Measurements from ENCODE around the gene NRG4.
"Not testable (repeated sequence)": the region's sequence is repeated elsewhere in the genome, so short reads cannot be mapped to it uniquely, and the experiment has no call there.

The NRG4 gene, protein sequence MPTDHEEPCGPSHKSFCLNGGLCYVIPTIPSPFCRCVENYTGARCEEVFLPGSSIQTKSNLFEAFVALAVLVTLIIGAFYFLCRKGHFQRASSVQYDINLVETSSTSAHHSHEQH

DNA sequence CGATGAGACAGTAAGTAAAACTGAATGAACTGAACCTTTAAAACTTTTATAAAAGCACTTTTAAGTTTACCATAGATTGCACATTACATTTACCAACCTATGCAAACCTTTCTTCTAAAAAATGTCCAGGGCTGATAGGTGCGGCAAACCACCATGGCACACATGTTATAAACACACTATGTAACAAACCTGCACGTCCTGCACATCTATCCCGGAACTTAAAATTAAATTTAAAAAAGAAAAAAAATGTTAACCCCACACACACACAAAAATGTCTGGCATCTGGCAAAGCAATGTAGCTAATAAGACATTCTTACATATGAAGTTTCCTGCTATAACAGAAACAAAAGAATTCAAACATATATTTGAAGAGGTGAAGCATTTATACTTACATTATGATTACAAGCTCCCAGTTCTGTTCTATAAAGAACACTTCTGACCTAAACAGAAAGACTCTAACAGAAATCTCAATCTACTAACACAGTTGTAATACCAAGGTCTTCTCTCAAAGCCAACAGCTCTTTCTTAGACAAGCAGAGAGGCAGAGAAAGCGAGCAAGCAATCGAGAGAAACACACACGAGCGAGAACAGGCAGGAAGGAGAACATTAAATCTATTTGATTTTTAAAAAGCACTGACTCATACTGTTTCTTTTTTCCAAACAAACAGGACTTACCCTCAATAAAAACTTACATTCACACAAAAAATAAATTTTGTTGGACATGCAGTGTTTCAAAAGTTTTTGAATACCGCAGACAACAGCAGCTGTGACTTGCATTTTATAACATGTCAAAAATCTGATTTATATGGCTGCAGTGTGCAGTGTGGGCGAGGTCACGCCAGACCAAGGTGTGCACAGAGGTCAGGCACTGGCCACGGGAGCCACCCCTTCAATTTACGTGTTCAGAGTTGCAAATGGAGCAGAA is at the start of gene NRG4:
Gene NRG4 (minus strand): TSS at position 798 of the 925 bp plus-strand sequence. CDS start 1,194 bp downstream, outside the sequence.
- peak; percentile 4 to 12 for DNase-seq

DNA sequence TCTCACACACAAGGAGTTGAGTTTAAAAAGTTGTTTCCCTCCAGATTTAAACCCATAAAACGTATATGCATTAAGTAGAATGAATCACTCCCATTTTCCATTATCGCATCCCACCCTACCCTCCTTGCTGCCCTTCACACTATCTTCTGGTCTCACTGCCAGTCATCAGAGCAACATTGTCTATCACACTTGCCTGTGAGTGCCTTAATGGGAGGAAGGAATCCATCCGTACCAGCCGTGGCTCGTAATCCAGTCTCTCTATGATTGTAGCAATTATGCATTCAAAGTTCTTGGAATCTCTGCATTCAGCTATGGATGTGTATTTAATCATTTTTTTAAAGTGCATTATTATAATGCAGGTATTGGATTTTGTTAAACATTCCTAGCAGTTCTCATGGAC is 49.5 kb upstream of the NRG4 start:
- no peak for DNase-seq

DNA sequence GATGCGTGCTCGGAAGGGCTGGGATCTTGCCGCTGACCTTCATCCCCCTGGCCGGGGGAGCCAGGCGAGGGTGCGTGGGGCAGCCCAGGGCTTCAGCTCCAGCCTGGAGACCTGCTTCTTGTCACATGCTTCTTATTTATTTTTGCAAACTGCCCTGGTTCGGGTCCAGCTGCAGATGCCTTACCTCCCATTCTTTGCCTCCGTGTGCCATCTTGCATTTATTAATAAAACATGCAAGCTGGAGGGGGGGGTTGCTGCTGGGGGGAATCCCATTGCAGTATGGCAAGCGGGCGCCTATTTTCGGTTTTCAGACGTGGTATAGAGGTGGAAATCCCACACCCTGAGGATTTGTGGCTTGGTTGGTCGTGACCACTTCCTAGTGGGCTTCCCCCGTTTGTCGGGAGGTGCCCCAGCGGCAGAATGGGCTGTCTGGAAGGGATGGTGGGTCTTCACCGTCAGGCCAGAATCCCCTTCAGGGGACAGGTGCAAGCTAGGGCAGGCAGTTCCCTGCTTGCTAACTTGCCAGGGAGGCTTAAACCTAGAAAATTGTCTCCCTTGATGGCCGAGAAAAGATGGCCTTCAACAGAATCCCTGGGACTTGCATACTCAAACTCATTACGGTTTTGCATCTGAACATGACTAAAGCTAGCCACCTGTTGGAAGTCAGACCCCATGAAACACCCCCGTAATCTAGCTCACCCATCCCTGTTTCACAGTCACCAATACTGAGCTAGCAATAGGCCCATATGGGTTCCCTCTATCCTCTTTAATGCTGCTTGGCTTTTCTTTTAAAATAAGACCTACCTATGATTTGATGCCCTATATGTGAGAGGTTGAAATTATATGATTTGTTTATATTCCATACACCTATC is 48.1 kb upstream of the NRG4 start:
- DNase-seq: peak; percentile 42 to 59

DNA sequence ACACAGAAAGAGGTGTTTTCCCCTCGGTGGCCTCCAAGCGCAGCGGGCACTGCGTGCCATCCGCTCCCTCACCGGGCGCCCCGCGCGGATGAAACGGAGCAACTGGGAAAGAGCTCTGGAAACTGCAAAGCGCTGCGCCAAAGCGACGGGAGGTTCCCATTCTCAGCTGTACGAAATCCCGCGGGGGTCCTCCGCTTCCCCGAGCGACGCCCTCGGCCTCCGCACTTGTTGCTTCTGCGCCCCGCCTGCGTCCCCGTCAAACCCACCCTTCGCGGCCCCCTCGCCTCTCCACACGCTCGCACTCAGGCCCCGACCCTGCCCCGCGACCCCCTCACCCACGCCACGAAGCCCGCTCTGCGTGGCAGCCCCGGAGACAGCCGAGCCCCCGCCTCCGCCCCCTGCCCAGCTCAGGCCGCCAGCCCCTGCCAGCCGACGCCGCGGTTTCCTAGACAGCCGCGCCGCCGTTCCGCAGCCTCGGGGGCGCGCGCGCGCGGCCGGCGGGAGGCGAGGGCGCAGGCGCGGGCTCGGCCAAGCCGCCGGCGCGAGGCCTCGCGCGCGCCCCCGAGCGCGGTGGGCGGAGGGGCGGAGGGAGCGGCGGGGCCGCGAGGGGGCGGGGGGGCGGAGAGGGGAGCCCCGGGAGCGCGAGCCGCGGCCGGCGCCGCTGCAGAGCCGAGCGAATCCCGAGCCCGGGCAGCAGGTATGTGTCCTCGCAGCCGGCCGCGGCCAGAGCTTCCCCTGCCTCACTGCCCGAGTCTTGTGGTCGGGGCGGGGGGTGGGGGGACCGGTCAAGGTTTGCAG is 47.3 kb upstream of the NRG4 start, which contains the start of gene TMEM266:
Gene TMEM266 (plus strand): TSS at position 666 of the 798 bp plus-strand sequence. CDS start 74,279 bp downstream, outside the sequence.
- DNase-seq: peak; percentile 51 to 56

DNA sequence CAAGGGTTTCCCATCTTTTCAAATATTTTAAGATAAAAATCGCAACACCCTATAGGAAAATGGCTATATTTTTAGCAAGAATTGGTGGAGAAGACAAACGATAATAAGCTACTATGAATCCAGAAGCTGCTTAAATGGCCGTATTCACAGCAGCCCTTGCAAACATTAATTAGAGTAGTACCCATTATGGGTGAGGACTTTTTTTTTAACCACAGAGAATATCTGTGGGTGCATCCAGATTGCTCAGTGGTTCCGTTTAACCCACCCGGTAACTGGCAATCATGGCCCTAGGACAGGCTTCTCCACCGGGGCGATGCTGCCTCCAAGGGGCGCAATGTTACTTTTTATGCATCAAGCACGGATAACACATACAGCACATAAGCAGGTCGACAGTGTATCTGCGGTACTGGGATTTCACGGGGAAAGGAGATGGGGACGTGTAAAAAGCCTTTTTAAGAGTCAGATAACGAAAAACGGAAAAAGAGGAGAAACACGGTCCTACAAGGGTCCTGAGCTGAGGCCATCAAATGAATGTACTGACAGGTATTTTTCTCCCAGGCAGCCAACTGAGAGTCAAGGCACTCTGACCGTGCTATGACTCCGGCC is 46.6 kb upstream of the NRG4 start:
- DNase-seq: peak; percentile 49 to 52

DNA sequence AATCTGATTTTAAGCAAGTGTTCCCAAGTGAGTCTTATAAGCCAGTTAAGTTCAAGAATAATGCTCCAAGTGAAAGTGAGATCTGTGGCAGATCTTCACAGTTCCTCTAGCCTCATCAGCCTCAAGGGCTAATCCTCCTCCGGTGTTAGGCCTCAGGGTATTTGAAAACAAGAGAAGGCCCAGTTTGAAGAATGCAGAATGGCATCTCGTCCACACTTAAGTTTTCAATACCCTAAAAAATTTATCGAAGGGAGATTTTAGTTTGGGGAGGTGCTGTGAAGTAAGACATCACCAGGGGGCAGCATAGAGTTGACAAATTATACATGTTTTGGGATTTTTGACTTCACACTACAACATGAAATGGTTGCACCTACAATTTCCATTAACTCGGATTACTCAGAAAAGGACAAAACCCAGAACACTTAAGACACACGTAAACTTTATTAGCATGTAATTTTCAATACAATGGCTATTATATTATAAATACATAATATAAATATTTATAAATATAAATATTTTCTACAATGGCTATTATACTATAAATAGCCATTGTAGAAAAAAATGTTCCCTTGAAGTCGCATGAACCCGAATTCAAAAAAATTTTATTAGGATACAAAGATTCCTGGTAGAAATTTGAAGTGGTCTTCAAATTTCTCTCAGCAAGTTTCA is 45.2 kb upstream of the NRG4 start:
- DNase-seq: peak in 1 of 2 donors; percentile 90

DNA sequence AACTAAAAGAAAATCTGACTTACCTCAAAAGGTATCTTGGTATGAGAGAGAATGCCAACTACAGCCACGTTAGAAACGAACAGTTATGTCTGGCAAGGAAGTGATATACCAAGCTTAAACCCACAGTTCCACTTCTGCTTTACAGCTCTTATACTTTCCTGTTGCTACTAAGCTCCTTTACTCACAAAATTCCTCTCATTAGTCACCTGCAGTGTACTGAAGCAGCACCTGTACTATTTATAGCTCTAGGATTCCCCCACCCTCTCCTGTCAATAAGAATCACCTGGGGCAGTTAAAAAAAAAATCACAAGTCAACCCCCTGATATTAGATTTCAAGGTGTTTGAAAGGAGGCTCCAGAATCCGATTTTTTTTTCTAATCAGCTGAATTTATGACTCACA is 44.7 kb upstream of the NRG4 start:
- DNase-seq: peak in 1 of 2 donors; percentile 38

DNA sequence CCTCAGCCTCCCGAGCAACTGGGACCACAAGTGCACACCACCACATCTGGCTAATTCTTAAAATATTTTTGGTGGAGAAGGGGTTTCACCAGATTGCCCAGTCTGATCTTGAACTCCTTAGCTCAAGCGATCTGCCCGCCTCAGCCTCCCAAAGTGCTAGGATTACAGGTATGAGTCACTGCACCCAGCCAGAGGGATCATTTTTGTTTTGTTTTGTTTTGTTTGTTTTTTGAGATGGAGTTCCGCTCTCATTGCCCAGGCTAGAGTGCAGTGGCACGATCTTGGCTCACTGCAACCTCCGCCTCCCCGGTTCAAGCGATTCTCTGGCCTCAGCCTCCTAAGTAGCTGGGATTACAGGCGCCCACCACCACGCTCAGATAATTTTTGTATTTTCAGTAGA is 42.0 kb upstream of the NRG4 start:
- not testable (repeated sequence) for DNase-seq

DNA sequence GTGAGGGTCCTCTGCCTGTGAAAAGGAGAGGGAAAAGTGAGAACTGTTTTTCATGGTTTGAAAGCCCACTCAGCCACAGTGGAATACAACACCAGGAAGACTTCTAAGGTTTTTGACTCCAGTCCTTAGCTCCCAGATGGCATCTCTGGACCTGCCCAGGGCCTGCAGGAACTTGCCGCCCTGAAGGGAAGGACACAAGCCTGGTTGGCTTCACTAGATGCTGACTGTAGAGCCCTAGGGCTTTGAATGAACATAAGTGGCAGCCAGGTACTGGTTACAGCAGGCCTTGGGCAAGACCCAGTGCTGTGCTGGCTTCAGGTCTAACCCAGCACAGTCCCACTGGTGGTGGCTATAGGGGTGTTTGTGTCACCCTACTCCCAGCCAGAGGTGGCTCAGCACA is 26.3 kb upstream of the NRG4 start:
- DNase-seq: no peak

DNA sequence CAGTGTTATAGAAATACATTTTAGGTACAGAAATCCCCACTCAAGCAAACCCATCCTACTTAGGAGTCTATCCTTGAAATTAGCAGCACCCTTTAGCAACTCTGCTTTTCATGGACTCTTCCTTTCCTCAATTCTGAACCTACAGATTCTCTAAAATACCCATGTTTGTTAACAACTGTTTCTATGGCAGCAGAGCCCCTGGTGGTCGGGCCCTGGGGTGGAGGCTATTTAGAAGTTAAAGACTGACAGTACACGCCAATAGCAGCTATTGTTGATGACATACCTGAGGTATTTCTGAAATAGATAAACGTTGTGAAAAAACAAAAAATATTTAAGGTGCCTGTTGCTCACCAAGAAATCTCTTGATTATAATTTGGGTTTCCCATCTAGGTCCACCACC is 23.4 kb upstream of the NRG4 start:
- no peak for DNase-seq

DNA sequence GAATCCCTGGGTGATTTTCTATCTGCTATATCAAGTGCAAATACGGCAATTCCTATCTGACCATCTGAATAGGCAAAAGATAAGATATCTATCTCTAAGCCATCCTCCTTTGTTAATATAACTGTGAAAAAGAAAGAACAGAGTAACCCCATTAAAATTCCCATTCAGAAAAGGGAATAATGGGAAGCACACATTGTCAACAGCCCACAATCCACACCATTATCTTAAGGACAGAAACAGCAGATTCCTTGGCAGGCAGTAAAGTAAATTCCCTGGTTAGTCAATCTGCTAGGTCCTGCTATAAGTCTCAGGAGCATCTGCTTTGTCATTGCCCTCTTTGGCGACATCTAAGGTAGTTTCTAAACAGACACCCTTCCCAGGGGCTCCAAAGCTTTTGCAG is 21.9 kb upstream of the NRG4 start:
- DNase-seq: no peak

DNA sequence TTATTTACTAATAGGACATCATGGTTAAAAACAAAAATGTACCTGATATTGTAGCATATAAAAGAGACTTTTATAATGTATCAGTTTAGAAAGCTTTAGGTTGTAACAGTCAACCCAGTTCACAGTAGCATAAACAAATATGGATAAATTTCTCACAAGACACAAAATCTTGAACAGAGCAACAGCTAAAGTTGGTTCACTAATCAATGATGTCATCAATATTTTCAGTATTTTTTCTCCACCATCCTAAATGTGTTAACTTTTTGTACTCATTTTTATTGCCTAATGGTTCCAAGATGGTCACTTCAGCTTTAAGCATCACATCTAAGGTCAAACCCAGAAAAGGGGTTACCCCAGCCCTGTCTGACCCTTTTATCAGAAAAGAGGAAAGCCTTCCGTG is 21.2 kb upstream of the NRG4 start:
- DNase-seq: no peak

DNA sequence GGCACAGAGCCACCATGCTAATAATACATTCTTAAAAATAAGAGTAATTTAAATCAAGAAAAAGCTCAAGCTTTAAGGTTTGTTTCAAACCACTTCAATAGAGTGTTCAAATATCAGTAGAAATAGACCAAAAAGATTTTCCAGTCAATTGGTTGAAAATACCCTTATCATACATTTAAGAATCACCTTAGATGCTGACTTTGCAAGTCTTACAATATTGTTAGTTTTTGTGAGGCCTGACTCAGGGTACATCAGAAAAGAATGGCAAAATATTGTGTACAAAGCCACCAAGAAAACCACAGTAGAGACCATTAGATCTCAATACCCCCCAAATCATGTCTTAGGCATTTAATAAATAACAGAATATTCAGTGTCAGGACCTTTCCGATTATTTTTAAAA is 19.8 kb upstream of the NRG4 start:
- DNase-seq: no peak

DNA sequence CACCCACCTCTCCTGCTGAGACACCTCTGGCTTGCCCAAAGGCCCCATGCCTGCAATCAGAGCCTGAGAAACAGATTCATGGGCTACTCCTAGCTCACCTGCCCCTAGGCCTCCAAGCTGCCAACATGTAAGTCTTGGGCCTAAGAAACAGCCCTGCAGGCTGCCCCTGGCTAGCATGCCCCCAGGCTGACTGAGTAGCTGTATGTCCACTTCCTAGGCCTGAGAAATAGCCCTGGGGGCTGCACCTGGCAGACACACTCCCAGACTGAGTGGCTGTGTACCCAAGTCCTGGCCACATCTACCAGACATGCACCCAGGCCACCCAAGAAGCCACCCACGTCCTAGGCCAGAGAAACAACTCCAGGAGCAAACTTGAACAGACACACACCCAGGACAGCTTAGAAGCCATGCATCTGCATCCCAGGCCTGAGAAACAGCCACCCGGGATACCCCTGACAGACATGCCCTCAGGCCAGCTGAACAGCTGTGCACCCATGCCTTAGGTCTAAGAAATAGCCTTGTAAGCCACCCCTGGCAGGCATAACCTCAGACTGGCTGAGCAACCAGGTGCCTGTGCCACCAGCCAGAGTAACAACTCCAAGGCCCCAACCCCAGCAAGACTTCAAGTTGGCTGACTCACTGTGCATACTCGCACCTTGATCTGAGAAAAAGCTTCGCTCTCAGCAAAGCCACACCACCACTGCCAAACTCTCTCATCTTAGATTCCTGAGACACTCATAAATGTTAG is 12.0 kb upstream of the NRG4 start:
- no peak for DNase-seq

DNA sequence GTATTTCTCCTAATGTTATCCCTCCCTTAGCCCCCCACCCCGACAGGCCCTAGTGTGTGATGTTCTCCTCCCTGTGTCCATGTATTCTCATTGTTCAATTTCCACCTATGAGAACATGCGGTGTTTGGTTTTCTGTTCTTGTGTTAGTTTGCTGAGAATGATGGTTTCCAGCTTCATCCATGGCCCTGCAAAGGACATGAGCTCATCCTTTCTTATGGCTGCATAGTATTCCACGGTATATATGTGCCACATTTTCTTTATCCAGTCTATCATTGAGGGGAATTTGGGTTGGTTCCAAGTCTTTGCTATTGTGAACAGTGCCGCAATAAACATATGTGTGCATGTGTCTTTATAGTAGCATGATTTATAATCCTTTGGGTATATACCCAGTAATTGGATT is 1.2 kb upstream of the NRG4 start:
- not testable (repeated sequence) for DNase-seq

DNA sequence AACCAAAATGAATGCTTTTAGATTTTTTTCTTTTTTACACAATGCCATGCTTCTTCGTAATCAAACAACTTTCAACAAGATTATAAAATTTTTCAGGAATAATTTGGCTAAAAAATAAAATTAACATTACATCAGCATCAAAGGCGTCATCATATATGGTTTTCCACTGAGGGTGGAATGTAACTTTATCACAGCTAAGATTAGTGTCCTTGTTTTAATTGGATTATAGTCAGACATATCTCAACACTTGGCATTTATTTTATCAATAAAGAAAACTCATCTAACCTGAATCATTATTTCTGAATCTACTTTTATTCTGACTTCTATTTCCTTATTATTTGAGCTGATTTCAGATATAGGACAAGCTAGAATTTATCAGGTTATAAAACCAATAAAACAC is 1.6 kb downstream of the NRG4 start:
- no peak for DNase-seq

DNA sequence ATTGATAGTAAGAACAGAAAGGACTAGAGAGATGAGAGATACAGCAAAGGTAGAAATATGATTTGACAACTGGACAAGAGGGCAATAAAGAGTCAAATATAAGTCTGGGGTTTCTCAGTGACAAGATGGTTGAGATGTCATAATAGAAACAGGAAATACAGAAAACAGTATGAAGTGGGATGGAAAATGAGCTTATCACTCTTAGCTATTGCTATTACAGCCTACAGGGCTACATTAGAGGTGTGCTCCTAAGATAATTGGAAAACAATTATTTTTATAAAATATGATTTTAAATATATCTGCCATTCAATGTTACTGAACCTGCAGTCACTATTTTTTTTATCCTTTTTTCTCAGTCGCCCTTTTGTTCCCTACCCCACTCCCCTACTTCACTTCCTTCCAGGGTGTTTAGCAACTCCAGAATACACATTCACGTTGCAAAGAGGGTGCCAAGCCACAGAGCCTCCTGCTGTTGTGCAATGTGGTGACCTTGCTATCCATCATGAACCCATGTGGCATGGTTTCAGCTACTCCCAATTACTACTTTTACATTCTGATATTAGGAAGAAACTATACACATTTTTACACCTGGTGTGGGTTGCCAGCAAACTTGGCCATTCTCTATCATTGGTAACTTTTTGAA is 6.0 kb downstream of the NRG4 start:
- DNase-seq: peak; percentile 75 to 78

DNA sequence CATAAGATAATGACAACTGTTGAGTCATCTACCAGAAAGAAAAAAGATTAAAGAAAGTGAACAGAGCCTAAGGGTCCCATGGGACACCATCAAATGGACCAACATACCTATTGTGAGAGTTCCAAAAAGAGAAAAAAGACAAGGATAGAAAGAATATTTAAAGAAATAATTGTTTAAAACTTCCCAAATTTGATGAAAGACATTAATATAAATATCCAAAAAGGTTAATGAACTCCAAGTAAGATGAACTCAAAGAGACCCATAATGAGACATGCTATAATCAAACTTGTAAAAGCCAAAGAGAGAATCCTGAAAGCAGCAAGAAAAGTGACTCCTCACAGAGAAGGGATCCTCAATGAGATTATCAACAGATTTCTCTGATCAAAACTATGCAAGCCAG is 8.9 kb downstream of the NRG4 start:
- DNase-seq: no peak

DNA sequence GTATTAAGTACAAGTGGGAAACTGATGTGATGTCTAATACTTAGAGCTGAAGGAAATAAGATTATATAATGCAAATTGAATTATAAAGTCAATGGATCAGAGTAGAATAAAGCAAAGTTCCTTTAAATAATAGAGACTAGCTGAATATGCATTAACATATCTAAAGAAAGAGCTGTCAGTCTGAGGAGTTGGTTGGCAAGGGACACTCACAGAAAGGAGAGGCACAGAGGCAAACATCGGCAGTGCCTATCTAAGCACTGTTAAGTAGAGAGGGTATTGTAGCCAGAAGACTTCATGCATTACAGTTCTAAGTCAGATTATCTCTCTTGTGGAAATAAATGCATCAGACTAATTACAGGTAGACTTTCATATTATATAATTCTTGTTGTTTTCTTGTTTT is 16.6 kb downstream of the NRG4 start:
- no peak for DNase-seq

DNA sequence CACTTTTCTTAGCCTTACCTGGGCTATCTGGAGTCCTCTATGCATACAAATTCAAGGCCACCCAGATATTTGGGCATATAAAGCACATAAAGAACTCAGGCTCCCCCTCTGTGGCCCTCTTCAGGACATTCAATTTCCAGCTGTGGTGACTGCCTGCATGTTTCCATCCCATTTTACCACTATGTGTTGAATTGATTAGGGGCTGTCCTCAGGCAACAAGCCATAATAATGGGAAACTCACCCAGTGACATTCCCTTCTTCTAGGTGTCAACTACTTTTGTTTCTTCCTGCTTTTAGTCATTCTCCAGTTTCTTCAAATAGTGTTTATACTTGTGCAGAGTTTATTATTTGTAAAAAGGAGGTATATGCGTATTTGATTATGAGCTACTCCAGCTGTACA is 18.0 kb downstream of the NRG4 start:
- DNase-seq: no peak
